MCF 10A (cell line): ENCODE data around the gene PIEZO2. TPM values are rescaled to one million over a fixed set of nuclear protein-coding genes. Genes with fewer than 3 reads are reported as not detected.

Source experiments
- BruUV-seq: library from RNA; stranded (reverse); fragments of 400-500 nt; replicated peaks from 2 replicates; lab custom pipeline; 2021; lab: Mats Ljungman, UMichigan
- CTCF ChIA-PET: fragments of 300-600 bp; sonication (Branson Sonifier 250); formaldehyde crosslinking; extraction: SDS; loops from one replicate; lab custom pipeline; 2021; ENCODE audit warnings: antibody characterized with exemption, inconsistent platforms; lab: Yijun Ruan, JAX
- POLR2A ChIA-PET: fragments of 300-600, 350-650 bp; sonication (Branson Sonifier 250); formaldehyde crosslinking; extraction: SDS; loops from one replicate; lab custom pipeline; 2020; ENCODE audit warnings: antibody characterized with exemption, inconsistent platforms; lab: Yijun Ruan, JAX
- DNase-seq: peaks from one replicate; pipeline ENCODE4 v3.0.0-alpha.2; 2018; ENCODE audit not compliant: unreplicated experiment
- H3K27ac Mint-ChIP-seq: one replicate; pipeline ENCODE4 v1.8.0; 2022; ENCODE audit warnings: mild to moderate bottlenecking, low read depth, mixed read lengths; ENCODE audit not compliant: unreplicated experiment
- H3K27me3 Mint-ChIP-seq: one replicate; pipeline ENCODE4 v1.8.0; 2022; ENCODE audit warnings: mixed read lengths; ENCODE audit not compliant: insufficient read depth, unreplicated experiment
- H3K36me3 Mint-ChIP-seq: one replicate; pipeline ENCODE4 v1.8.0; 2022; ENCODE audit warnings: mild to moderate bottlenecking, moderate library complexity, mixed read lengths; ENCODE audit not compliant: insufficient read depth, unreplicated experiment
- H3K4me1 Mint-ChIP-seq: one replicate; pipeline ENCODE4 v1.8.0; 2022; ENCODE audit warnings: mixed read lengths; ENCODE audit not compliant: insufficient read depth, unreplicated experiment
- H3K4me3 Mint-ChIP-seq: one replicate; pipeline ENCODE4 v1.8.0; 2022; ENCODE audit warnings: mild to moderate bottlenecking, moderate library complexity, mixed read lengths; ENCODE audit not compliant: unreplicated experiment
- H3K9me3 Mint-ChIP-seq: one replicate; pipeline ENCODE4 v1.8.0; 2022; ENCODE audit warnings: mixed read lengths; ENCODE audit not compliant: unreplicated experiment
- CTCF ChIP-seq: fragments of 200-600 bp; IDR thresholded peaks from one replicate; pipeline ENCODE4 v1.8.0; 2022; ENCODE audit warnings: antibody characterized with exemption, mild to moderate bottlenecking; ENCODE audit not compliant: unreplicated experiment
- intact Hi-C: fragments of 100-400 bp; cut with micrococcal nuclease; formaldehyde crosslinking; loops from 2 replicates; pipeline ENCODE4 v1.14.1; 2022
- total RNA-seq: library from RNA; stranded (reverse); gene quantifications from 2 replicates; pipeline ENCODE4 v1.2.3, GENCODE V29; 2022

Gene PIEZO2
- total RNA-seq, 1 experiment from 2014 or later: 0.49 TPM

GRCh38 chr18:10794771-10795170 is 354.6 kb downstream of the PIEZO2 start:
- POLR2A ChIA-PET: no interaction called here
- Mint-ChIP-seq H3K4me1 (peaks cover 8% of the 10 kb centered on the region), H3K36me3 (no peaks in the 10 kb centered on the region), H3K27ac (no peak overlapping the region), H3K9me3 (no peaks in the 10 kb centered on the region), H3K4me3 (no peak overlapping the region), H3K27me3 (no peaks in the 10 kb centered on the region)
- CTCF ChIA-PET: no interaction called here
- no peak for TF ChIP-seq CTCF
- intact Hi-C loops: no loop called here
- DNase-seq: no peak
- no TSS peak for BruUV-seq

GRCh38 chr18:10793730-10794370 is 355.5 kb downstream of the PIEZO2 start:
- no peak for TF ChIP-seq CTCF
- Mint-ChIP-seq H3K4me3 (no peak overlapping the region), H3K9me3 (no peaks in the 10 kb centered on the region), H3K4me1 (peaks cover 4% of the 10 kb centered on the region), H3K27me3 (no peaks in the 10 kb centered on the region), H3K27ac (no peak overlapping the region), H3K36me3 (no peaks in the 10 kb centered on the region)
- no TSS peak for BruUV-seq
- ChIA-PET CTCF (no interaction called here), POLR2A (no interaction called here)
- DNase-seq: no peak
- intact Hi-C loops: no loop called here

- Mint-ChIP-seq H3K9me3 (no peaks in the 10 kb centered on the region), H3K4me1 (no peaks in the 10 kb centered on the region), H3K27me3 (no peaks in the 10 kb centered on the region), H3K27ac (no peak overlapping the region), H3K4me3 (no peak overlapping the region), H3K36me3 (no peaks in the 10 kb centered on the region)
- TF ChIP-seq CTCF: no peak
- ChIA-PET POLR2A (no interaction called here), CTCF (interaction anchor here (1.4 kb wide), 1 partner anchor 59 kb away, joined by 3 read pairs; no protein-coding TSS in a partner anchor)
- intact Hi-C loops: no loop called here
- DNase-seq: no peak
- no TSS peak for BruUV-seq
Measured at GRCh38 chr18:10792181-10792580, 357.2 kb downstream of the PIEZO2 start.

GRCh38 chr18:10791169-10791831 is 358.1 kb downstream of the PIEZO2 start:
- no TSS peak for BruUV-seq
- POLR2A ChIA-PET: no interaction called here
- no peaks in the 10 kb centered on the region for H3K9me3 Mint-ChIP-seq
- no peak for TF ChIP-seq CTCF
- no peaks in the 10 kb centered on the region for H3K4me1 Mint-ChIP-seq
- no peak for DNase-seq
- CTCF ChIA-PET: interaction anchor here (1.4 kb wide), 1 partner anchor 60 kb away, joined by 3 read pairs; no protein-coding TSS in a partner anchor
- H3K27me3 Mint-ChIP-seq: peaks cover under 1% of the 10 kb centered on the region
- no peaks in the 10 kb centered on the region for H3K36me3 Mint-ChIP-seq
- no peak overlapping the region for H3K4me3 Mint-ChIP-seq
- H3K27ac Mint-ChIP-seq: no peak overlapping the region
- intact Hi-C loops: no loop called here
